Choroid plexus epithelial cell (primary cell): ENCODE data around the gene ARHGAP12.

Experiments
- DNase-seq: peaks from one replicate; pipeline ENCODE4 v3.0.0-alpha.2; 2010; ENCODE audit warnings: low read depth
- H3K4me3 ChIP-seq: 2 replicates; pipeline ENCODE4 v1.5.1; 2011; ENCODE audit warnings: low read depth, mild to moderate bottlenecking, control low read depth, low read length, moderate library complexity
- CTCF ChIP-seq: conservative IDR thresholded peaks from 2 replicates; pipeline ENCODE4 v1.5.1; 2011; ENCODE audit warnings: low read depth, mild to moderate bottlenecking, control low read depth, inconsistent platforms, low read length, moderate library complexity

ARHGAP12 gene

GRCh38 chr10:31930023-31930751, 1.6 kb upstream of the ARHGAP12 start:
- no peak for TF ChIP-seq CTCF
- peak overlapping the region; percentile 83 for H3K4me3 ChIP-seq
- no peak for DNase-seq

GRCh38 chr10:31929261-31930022, 811 bp upstream of the ARHGAP12 start:
- no peak for DNase-seq
- H3K4me3 ChIP-seq: peak overlapping the region; percentile 83
- TF ChIP-seq CTCF: no peak

GRCh38 chr10:31927884-31928548, 615 bp downstream of the ARHGAP12 start:
- TF ChIP-seq CTCF: peak; percentile 55
- peak overlapping the region; percentile 83 for H3K4me3 ChIP-seq
- peak; percentile 58 for DNase-seq

GRCh38 chr10:31927565-31927883, 1.1 kb downstream of the ARHGAP12 start:
- TF ChIP-seq CTCF: no peak

GRCh38 chr10:31926765-31927564, 1.7 kb downstream of the ARHGAP12 start:
- H3K4me3 ChIP-seq: peak overlapping the region; percentile 83
- no peak for DNase-seq
- TF ChIP-seq CTCF: no peak

More at GRCh38 chr10:31927565-31927883, 1.1 kb downstream of the ARHGAP12 start:
- DNase-seq: no peak
- H3K4me3 ChIP-seq: peak overlapping the region; percentile 83

GRCh38 chr10:31926160-31926559, 2.5 kb downstream of the ARHGAP12 start:
- no peak for DNase-seq
- no peak overlapping the region for H3K4me3 ChIP-seq

More at GRCh38 chr10:31926160-31926559, 2.5 kb downstream of the ARHGAP12 start:
- TF ChIP-seq CTCF: no peak
